HCT116 (cell line): ENCODE data around the gene MOB3A. TPM values are rescaled to one million over a fixed set of nuclear protein-coding genes. Genes with fewer than 3 reads are reported as not detected.

Experiments used
- ATAC-seq: fragments of 200-7000 bp; cut with Tn5 transposase; 2 replicates; pipeline ENCODE4 v1.9.1; 2020; ENCODE audit warnings: mild to moderate bottlenecking, moderate library complexity
- BruUV-seq: library from RNA; stranded (reverse); fragments of 400-500 nt; replicated peaks from 2 replicates; lab custom pipeline; 2021; lab: Mats Ljungman, UMichigan
- CTCF ChIA-PET: fragments of 300-600 bp; sonication (Branson Sonifier 250); formaldehyde crosslinking; loops from one replicate; lab custom pipeline; 2021; ENCODE audit warnings: antibody characterized with exemption; lab: Charles Lee
- POLR2A ChIA-PET: fragments of 300-600, 350-600 bp; sonication (Branson Sonifier 250); formaldehyde crosslinking; loops from one replicate; lab custom pipeline; 2021; ENCODE audit warnings: antibody characterized with exemption; lab: Charles Lee
- RAD21 ChIA-PET, 2 experiments: fragments of 300-600 bp; sonication (Branson Sonifier 250); formaldehyde crosslinking; loops; one replicate each; lab custom pipeline; 2023; ENCODE audit warnings: low total read pairs in 2 of 2; ENCODE audit not compliant: uncharacterized antibody in 2 of 2, unreplicated experiment in 2 of 2, low non-redundant PET in 1 of 2; lab: Charles Lee
- DNase-seq: peaks from one replicate; pipeline ENCODE4 v3.0.0-alpha.2; 2010; ENCODE audit warnings: low read depth, low spot score
- H2AFZ ChIP-seq: fragments of 200-600 bp; shearing (Covaris generic), sonication (generic); 2 replicates; pipeline ENCODE4 v1.6.1; 2017; ENCODE audit warnings: low read depth, mixed run types, mixed read lengths, antibody characterized with exemption, low read length; ENCODE audit not compliant: poor library complexity, severe bottlenecking
- H3K27ac ChIP-seq: 2 replicates; pipeline ENCODE4 v1.5.1; 2012; ENCODE audit warnings: low read depth, low read length
- H3K27me3 ChIP-seq: fragments of 200-600 bp; sonication (generic); 2 replicates; pipeline ENCODE4 v1.6.1; 2016; ENCODE audit warnings: mixed run types, low read length, mixed read lengths; ENCODE audit not compliant: insufficient read depth
- H3K36me3 ChIP-seq, 2 experiments: fragments of 200-500 bp in 1 of 2; fragments of 200-600 bp in 1 of 2; sonication (Bioruptor generic) in 1 of 2; sonication (generic) in 1 of 2; 2 replicates each; pipeline versions ENCODE4 v1.5.1 to v1.6.1; 2014 to 2016; ENCODE audit warnings: low read length in 2 of 2, inconsistent platforms in 1 of 2, mixed read lengths in 1 of 2, mixed run types in 1 of 2; ENCODE audit not compliant: insufficient read depth in 2 of 2, control insufficient read depth in 1 of 2
- H3K4me1 ChIP-seq, 2 experiments: fragments of 200-600 bp in 1 of 2; sonication (generic) in 1 of 2; 2 replicates each; pipeline versions ENCODE4 v1.5.1 to v1.6.1; 2012 to 2017; ENCODE audit warnings: low read length in 2 of 2, inconsistent platforms in 1 of 2, mild to moderate bottlenecking in 1 of 2, mixed read lengths in 1 of 2, mixed run types in 1 of 2, moderate library complexity in 1 of 2; ENCODE audit not compliant: insufficient read depth in 2 of 2, control insufficient read depth in 1 of 2
- H3K4me2 ChIP-seq: fragments of 200-600 bp; sonication (generic); 2 replicates; pipeline ENCODE4 v1.6.1; 2017; ENCODE audit warnings: mixed run types, low read length, mixed read lengths
- H3K4me3 ChIP-seq, 2 experiments: fragments of 200-600 bp in 1 of 2; sonication (generic) in 1 of 2; replicated peaks in 1 of 2; 2 replicates each; pipeline ENCODE4 v1.5.1; 2011 to 2016; ENCODE audit warnings: low read length in 2 of 2, control low read depth in 1 of 2, low read depth in 1 of 2, mild to moderate bottlenecking in 1 of 2, mixed read lengths in 1 of 2, mixed run types in 1 of 2
- H3K79me2 ChIP-seq: fragments of 200-600 bp; sonication (generic); 2 replicates; pipeline ENCODE4 v1.6.1; 2017; ENCODE audit warnings: mild to moderate bottlenecking, mixed run types, low read length, moderate library complexity, mixed read lengths; ENCODE audit not compliant: insufficient read depth
- H3K9ac ChIP-seq: fragments of 200-600 bp; sonication (generic); 2 replicates; pipeline ENCODE4 v1.6.1; 2016; ENCODE audit warnings: low read length, mixed read lengths
- H3K9me2 ChIP-seq: fragments of 200-600 bp; sonication (generic), shearing (Covaris generic); 2 replicates; pipeline ENCODE4 v1.6.1; 2017; ENCODE audit warnings: mixed run types, mild to moderate bottlenecking, moderate library complexity; ENCODE audit not compliant: insufficient read depth
- H3K9me3 ChIP-seq, 2 experiments: fragments of 200-500 bp in 1 of 2; fragments of 200-600 bp in 1 of 2; sonication (Bioruptor generic) in 1 of 2; sonication (generic) in 1 of 2; 2 replicates each; pipeline ENCODE4 v1.6.1; 2014 to 2017; ENCODE audit warnings: low read length in 2 of 2, mixed read lengths in 2 of 2, inconsistent platforms in 1 of 2, low read depth in 1 of 2, mild to moderate bottlenecking in 1 of 2, mixed run types in 1 of 2, moderate library complexity in 1 of 2; ENCODE audit not compliant: control insufficient read depth in 1 of 2, insufficient read depth in 1 of 2
- H4K20me1 ChIP-seq: fragments of 200-600 bp; sonication (generic), shearing (Covaris generic); 2 replicates; pipeline ENCODE4 v1.6.1; 2017; ENCODE audit warnings: mixed run types, mild to moderate bottlenecking, moderate library complexity; ENCODE audit not compliant: insufficient read depth
- ELF1 ChIP-seq: IDR thresholded peaks from 2 replicates; pipeline ENCODE4 v1.6.1; 2012; ENCODE audit warnings: low read depth, borderline replicate concordance
- EZH2 ChIP-seq: fragments of 200-600 bp; sonication (generic); IDR thresholded peaks from 2 replicates; pipeline ENCODE4 v1.6.1; 2017; ENCODE audit warnings: antibody characterized with exemption, mixed run types
- EZH2phosphoT487 ChIP-seq: fragments of 200-600 bp; IDR thresholded peaks from 2 replicates; pipeline ENCODE4 v1.6.1; 2018; ENCODE audit warnings: antibody characterized with exemption, borderline replicate concordance
- FOSL1 ChIP-seq: IDR thresholded peaks from 2 replicates; pipeline ENCODE4 v1.6.1; 2012; ENCODE audit warnings: low read depth
- RAD21 ChIP-seq: IDR thresholded peaks from 2 replicates; pipeline ENCODE4 v1.6.1; 2012; ENCODE audit warnings: low read depth, mild to moderate bottlenecking
- SP1 ChIP-seq: IDR thresholded peaks from 2 replicates; pipeline ENCODE4 v1.6.1; 2012; ENCODE audit warnings: low read depth
- SRF ChIP-seq: IDR thresholded peaks from 2 replicates; pipeline ENCODE4 v1.6.1; 2012; ENCODE audit warnings: low read depth
- TCF7L2 ChIP-seq: IDR thresholded peaks from 2 replicates; pipeline ENCODE4 v1.7.0; 2011; ENCODE audit warnings: borderline replicate concordance, inconsistent platforms; ENCODE audit not compliant: insufficient read depth, insufficient read length; ENCODE audit errors: extremely low read depth
- YY1 ChIP-seq: IDR thresholded peaks from 2 replicates; pipeline ENCODE4 v1.6.1; 2011; ENCODE audit warnings: low read length, low read depth, moderate library complexity, mild to moderate bottlenecking; ENCODE audit not compliant: insufficient replicate concordance; ENCODE audit errors: extremely low read depth
- ZBTB33 ChIP-seq: IDR thresholded peaks from 2 replicates; pipeline ENCODE4 v1.6.1; 2011; ENCODE audit warnings: mild to moderate bottlenecking, low read length, moderate library complexity; ENCODE audit not compliant: insufficient replicate concordance; ENCODE audit errors: extremely low read depth
- intact Hi-C: fragments of 100-400 bp; cut with micrococcal nuclease; formaldehyde crosslinking; loops from 2 replicates; pipeline ENCODE4 v1.10.0; 2022
- total RNA-seq: library from RNA; stranded (reverse); gene quantifications from one replicate; pipeline ENCODE4 v1.2.1, GENCODE V29; 2021; ENCODE audit not compliant: unreplicated experiment

The MOB3A gene
- total RNA-seq, 1 experiment from 2014 or later = 32.1 TPM

DNA sequence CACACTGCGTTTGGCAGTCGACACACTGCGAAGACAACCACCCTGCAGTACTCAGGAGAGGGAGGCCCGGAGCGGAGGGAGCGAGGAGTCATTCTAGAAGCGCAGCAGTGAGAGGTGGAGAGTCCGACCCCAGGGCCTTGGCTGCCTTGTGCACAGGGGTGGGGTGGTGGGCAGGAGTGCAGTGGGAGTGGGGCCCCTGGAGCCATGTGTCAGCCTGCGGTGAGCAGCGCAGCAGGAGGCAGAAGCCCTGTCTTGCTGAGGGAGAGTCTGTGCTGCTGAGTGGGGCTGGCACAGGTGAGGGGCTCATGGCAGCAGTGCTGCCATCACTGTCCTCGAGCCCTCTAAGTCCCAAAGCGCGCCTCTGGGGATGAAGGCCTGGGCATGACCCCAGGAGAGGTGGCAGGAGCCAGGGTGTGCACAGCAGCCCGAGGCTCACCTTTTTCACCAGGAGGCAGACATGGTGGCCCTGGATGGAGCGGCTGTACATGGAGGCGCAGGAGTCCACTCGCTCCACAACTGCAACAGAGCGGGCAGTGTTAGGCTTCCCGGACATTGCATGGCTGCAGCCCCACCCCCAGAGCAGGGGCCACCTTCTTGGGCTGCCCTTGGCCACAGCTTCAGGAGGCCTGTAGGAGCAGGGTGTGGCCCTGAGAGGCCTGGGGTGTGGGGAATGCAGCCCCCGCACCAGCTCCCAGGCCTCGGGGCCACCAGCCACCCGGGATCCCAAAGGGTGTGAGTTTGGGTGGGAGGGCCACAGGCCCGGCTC lies 12.3 kb upstream of the MOB3A start:
- no peak overlapping the region for H3K4me2 ChIP-seq
- CTCF ChIA-PET = no interaction called here
- no peaks in the 10 kb centered on the region for H3K4me1 ChIP-seq
- no peak overlapping the region for H3K27ac ChIP-seq
- no TSS peak for BruUV-seq
- H3K79me2 ChIP-seq = peaks cover 17% of the 10 kb centered on the region; the same call in 1 of the 2 replicates
- H3K4me3 ChIP-seq = no peak overlapping the region
- intact Hi-C loops = no loop called here
- H3K36me3 ChIP-seq = peaks cover 34 to 52% of the 10 kb centered on the region in 2 experiments; a peak in 3 of 4 replicates
- H3K9me3 ChIP-seq = no peaks in the 10 kb centered on the region; a peak in 1 of 4 replicates
- no peaks in the 10 kb centered on the region for H3K9me2 ChIP-seq
- H3K27me3 ChIP-seq = no peaks in the 10 kb centered on the region
- DNase-seq (no peak), ATAC-seq (no peak)
- H4K20me1 ChIP-seq = no peaks in the 10 kb centered on the region
- no peak overlapping the region for H2AFZ ChIP-seq
- TF ChIP-seq ELF1 = no peak
- no peak for TF ChIP-seq EZH2
- no peak for TF ChIP-seq SP1
- H3K9ac ChIP-seq = no peak overlapping the region
- POLR2A ChIA-PET = no interaction called here
- RAD21 ChIA-PET = no interaction called here

DNA sequence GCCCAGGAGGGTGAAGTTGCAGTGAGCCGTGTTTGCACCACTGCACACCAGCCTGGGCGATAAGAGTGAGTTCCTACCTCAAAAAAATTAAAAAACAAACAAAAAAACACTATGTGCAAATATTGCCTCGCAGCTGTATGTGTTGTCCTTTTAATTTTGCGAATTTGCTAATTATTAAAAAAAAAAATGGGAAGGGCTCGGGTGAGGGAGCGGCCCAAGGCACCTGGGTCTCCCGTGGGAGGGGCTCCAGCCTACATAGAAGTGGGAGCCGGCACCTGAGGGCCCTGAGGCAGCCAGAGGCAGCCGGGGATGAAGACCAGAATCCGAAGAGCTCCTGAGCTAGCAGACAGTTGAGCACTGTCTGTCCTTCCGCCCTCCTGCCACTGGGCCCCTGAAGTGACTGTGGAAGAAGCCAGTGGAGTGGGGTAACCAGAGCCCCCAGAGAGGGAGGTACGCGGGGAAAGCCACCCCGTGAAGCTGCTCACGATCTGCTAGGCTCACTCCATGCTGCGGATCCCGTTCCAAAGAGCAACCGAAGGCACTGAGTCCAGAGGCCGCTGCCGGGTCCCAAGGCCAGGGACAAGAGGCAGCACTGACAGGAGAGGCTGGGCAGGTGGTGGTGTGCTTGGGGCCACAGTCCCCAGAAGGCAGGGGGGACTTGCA lies 7.0 kb upstream of the MOB3A start:
- Histone ChIP-seq H3K4me2 (no peak overlapping the region), H3K9me2 (no peaks in the 10 kb centered on the region), H3K27ac (no peak overlapping the region), H3K9me3 (no peaks in the 10 kb centered on the region; a peak in 1 of 4 replicates), H3K79me2 (peaks cover 17% of the 10 kb centered on the region; the same call in 1 of the 2 replicates), H3K9ac (no peak overlapping the region), H4K20me1 (no peaks in the 10 kb centered on the region), H3K36me3 (peaks cover 30 to 36% of the 10 kb centered on the region in 2 experiments; a peak in 3 of 4 replicates), H3K27me3 (no peaks in the 10 kb centered on the region), H2AFZ (no peak overlapping the region), H3K4me3 (no peak overlapping the region), H3K4me1 (no peaks in the 10 kb centered on the region)
- POLR2A ChIA-PET = no interaction called here
- intact Hi-C loops = no loop called here
- no peak for ATAC-seq
- DNase-seq = no peak
- no peak for TF ChIP-seq EZH2phosphoT487
- no peak for TF ChIP-seq TCF7L2
- no peak for TF ChIP-seq ZBTB33
- no peak for TF ChIP-seq FOSL1
- TF ChIP-seq RAD21 = no peak
- TF ChIP-seq SRF = no peak
- no peak for TF ChIP-seq YY1
- CTCF ChIA-PET = no interaction called here
- RAD21 ChIA-PET = no interaction called here
- no TSS peak for BruUV-seq
